Lung (tissue), 12 donors: ENCODE measurements around the gene CIRBP. TPM values are rescaled to one million over a fixed set of nuclear protein-coding genes. Genes with fewer than 3 reads are reported as not detected.

Experiments
- ATAC-seq: fragments of 200-7000 bp; cut with Tn5 transposase; one replicate; pipeline ENCODE4 v1.9.1; 2020; ENCODE audit warnings: moderate number of reproducible peaks; ENCODE audit not compliant: insufficient read depth, low FRiP score
- DNase-seq, 3 donors: peaks; one replicate each; pipeline ENCODE4 v3.0.0-alpha.2; 2013 to 2017
- H3K27ac ChIP-seq, 2 donors: one replicate each; pipeline ENCODE4 v1.5.1; 2013; ENCODE audit warnings: mild to moderate bottlenecking in 2 of 2, moderate library complexity in 2 of 2, control low read depth in 1 of 2, inconsistent platforms in 1 of 2, low read depth in 1 of 2, low read length in 1 of 2
- H3K27me3 ChIP-seq, 3 donors: one replicate each; pipeline ENCODE4 v1.5.1; 2013; ENCODE audit warnings: low read length in 2 of 3; ENCODE audit not compliant: control insufficient read depth in 3 of 3, insufficient read depth in 3 of 3
- H3K36me3 ChIP-seq, 4 donors: one replicate each; pipeline ENCODE4 v1.5.1; 2013; ENCODE audit warnings: low read length in 4 of 4, mild to moderate bottlenecking in 1 of 4, moderate library complexity in 1 of 4; ENCODE audit not compliant: control insufficient read depth in 4 of 4, insufficient read depth in 4 of 4
- H3K4me1 ChIP-seq, 5 donors: one replicate each; pipeline ENCODE4 v1.5.1; 2013; ENCODE audit warnings: low read length in 5 of 5, mild to moderate bottlenecking in 2 of 5, moderate library complexity in 1 of 5; ENCODE audit not compliant: control insufficient read depth in 5 of 5, insufficient read depth in 5 of 5
- H3K4me3 ChIP-seq: one replicate; pipeline ENCODE4 v1.5.1; 2013; ENCODE audit warnings: mild to moderate bottlenecking, control low read depth, moderate library complexity
- H3K9ac ChIP-seq, 2 donors: one replicate each; pipeline ENCODE4 v1.5.1; 2013; ENCODE audit warnings: low read length in 2 of 2, control low read depth in 1 of 2; ENCODE audit not compliant: insufficient read depth in 1 of 2
- H3K9me3 ChIP-seq, 4 donors: one replicate each; pipeline ENCODE4 v1.5.1; 2013; ENCODE audit warnings: low read length in 3 of 4, mild to moderate bottlenecking in 1 of 4, moderate library complexity in 1 of 4; ENCODE audit not compliant: control insufficient read depth in 4 of 4, insufficient read depth in 3 of 4
- WGBS, 2 donors: extraction: QIAGEN DNeasy Blood & Tissue Kit; methylation state at CpG; one replicate each; pipeline ENCODE4 v1.1.7; 2013; 5-methylcytosine and 5-hydroxymethylcytosine counted together
- polyA plus RNA-seq, 2 donors: library from polyadenylated mRNA; stranded (reverse); fragments of 200-250 nt; gene quantifications; one replicate each; pipeline ENCODE4 v1.2.1, GENCODE V29; 2013
- total RNA-seq, 2 donors: library from RNA; depleted of rRNA in 1 of 2; stranded (reverse); fragments of >200 nt in 1 of 2; gene quantifications; one replicate each; pipeline ENCODE4 v1.2.1, GENCODE V29; 2014 to 2021
- TF ChIP-seq, protein P1 (sequence below): IDR thresholded peaks from 2 replicates; pipeline ENCODE4 v1.5.1; 2012; ENCODE audit warnings: mild to moderate bottlenecking; ENCODE audit errors: control extremely low read depth, extremely low read depth
- donor health status: control.
- donor health status: control.
- donor health status: Bipolar disorder and iron deficiency.
- donor health status: healthy.
- donor health status: DM: yes; HTN: yes; CAD: no.

The CIRBP gene
- total and polyA plus RNA-seq, 4 donors = 313 to 488 (median 439) TPM

DNA sequence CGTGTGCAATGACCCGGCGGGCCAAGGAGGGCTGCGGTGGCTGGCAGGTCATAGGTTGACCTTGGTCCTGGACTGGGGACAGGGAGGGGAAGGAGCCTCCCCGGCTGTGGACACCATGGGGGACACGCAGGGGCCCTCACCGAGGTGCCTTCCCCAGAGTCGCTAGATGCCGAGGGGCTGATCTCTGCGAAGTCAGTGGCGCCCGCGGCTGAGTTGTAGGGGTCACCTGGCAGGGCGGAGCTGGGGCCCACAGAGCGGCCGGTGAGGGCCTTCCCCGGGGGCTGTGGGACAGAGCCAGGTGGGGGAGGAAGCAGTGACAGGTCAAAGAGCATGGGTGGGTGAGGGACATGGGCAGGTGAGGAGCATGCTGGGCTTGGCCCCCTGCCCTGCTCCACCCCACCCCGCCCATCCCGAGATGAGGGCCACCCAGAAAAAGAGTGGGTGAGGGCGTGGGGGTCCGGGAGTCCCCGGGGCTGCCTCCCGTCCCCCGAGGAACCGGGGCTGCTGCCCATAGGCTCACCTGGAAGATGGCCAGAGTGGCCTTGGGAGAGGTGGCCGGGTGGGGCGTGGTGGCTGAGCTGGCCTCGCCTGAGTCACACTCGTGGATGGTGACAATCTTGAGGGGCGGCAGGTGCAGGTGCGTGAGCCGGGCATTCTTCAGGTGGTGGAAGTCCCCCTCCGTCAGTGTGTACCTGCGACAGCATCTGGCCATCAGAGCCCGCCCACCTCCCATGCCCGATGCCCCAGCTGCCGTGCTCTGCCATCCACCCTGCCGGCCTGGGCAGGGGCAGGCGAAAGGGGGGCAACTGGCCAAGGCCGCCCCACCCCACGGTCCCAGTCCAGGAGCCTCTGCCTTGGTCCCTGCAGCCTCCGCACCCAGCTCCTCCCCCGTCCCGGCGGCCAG, 34.8 kb upstream of the CIRBP start:
- no peaks in the 10 kb centered on the region for H3K36me3 ChIP-seq
- TF ChIP-seq, protein P1, sequence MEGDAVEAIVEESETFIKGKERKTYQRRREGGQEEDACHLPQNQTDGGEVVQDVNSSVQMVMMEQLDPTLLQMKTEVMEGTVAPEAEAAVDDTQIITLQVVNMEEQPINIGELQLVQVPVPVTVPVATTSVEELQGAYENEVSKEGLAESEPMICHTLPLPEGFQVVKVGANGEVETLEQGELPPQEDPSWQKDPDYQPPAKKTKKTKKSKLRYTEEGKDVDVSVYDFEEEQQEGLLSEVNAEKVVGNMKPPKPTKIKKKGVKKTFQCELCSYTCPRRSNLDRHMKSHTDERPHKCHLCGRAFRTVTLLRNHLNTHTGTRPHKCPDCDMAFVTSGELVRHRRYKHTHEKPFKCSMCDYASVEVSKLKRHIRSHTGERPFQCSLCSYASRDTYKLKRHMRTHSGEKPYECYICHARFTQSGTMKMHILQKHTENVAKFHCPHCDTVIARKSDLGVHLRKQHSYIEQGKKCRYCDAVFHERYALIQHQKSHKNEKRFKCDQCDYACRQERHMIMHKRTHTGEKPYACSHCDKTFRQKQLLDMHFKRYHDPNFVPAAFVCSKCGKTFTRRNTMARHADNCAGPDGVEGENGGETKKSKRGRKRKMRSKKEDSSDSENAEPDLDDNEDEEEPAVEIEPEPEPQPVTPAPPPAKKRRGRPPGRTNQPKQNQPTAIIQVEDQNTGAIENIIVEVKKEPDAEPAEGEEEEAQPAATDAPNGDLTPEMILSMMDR = no peak
- DNase-seq = no peak
- no peaks in the 10 kb centered on the region for H3K27me3 ChIP-seq
- H3K27ac ChIP-seq = no peak overlapping the region
- 93 to 97% methylated on average over 40 to 45 of the region's 45 CpGs for WGBS, 2 donors
- no peaks in the 10 kb centered on the region for H3K9me3 ChIP-seq
- H3K9ac ChIP-seq = no peak overlapping the region
- H3K4me1 ChIP-seq = peaks cover 0 to 24% (median 9%) of the 10 kb centered on the region in 5 donors
- no peak overlapping the region for H3K4me3 ChIP-seq
- no peak for ATAC-seq

- TF ChIP-seq, protein P1 = no peak
- Histone ChIP-seq H3K9me3 (no peaks in the 10 kb centered on the region), H3K4me1 (peaks cover 0 to 26% (median 12%) of the 10 kb centered on the region in 5 donors), H3K4me3 (no peak overlapping the region), H3K36me3 (no peaks in the 10 kb centered on the region), H3K27me3 (no peaks in the 10 kb centered on the region), H3K27ac (no peak overlapping the region), H3K9ac (no peak overlapping the region)
- ATAC-seq (no peak), DNase-seq (no peak)
- 94 to 95% methylated on average over 41 to 43 of the region's 43 CpGs for WGBS, 2 donors
Observed at GRCh38 chr19:1234955-1235380, 34.2 kb upstream of the CIRBP start.

GRCh38 chr19:1235625-1236538, 33.2 kb upstream of the CIRBP start:
- 87% methylated on average over 39 of the region's 39 CpGs for WGBS, 2 donors
- H3K27ac ChIP-seq = no peak overlapping the region
- H3K27me3 ChIP-seq = no peaks in the 10 kb centered on the region
- H3K4me1 ChIP-seq = peaks cover 0 to 28% (median 12%) of the 10 kb centered on the region in 5 donors
- no peak overlapping the region for H3K4me3 ChIP-seq
- no peak overlapping the region for H3K9ac ChIP-seq
- DNase-seq (no peak), ATAC-seq (no peak)
- TF ChIP-seq, protein P1 = no peak
- H3K36me3 ChIP-seq = no peaks in the 10 kb centered on the region
- H3K9me3 ChIP-seq = no peaks in the 10 kb centered on the region
